ENCODE measurements around the gene SRGAP2B. TPM values are rescaled to one million over a fixed set of nuclear protein-coding genes. Genes with fewer than 3 reads are reported as not detected.
"Not testable (repeated sequence)": the region's sequence is repeated elsewhere in the genome, so short reads cannot be mapped to it uniquely, and the experiment has no call there.

The SRGAP2B gene
- total RNA-seq, 2 experiments from 2014 or later = 31.7 TPM

- H3K36me3 Mint-ChIP-seq; ATAC-seq (ENCODE audit: low read depth); DNase-seq; POLR2A ChIA-PET; H3K27me3 Mint-ChIP-seq; H3K4me1 Mint-ChIP-seq; H3K4me3 Mint-ChIP-seq; H3K27ac Mint-ChIP-seq; H3K9me3 Mint-ChIP-seq: not testable (repeated sequence)
Measured at GRCh38 chr1:144982802-144983525, 112.2 kb downstream of the SRGAP2B start.

GRCh38 chr1:144981157-144981556, 114.0 kb downstream of the SRGAP2B start:
- POLR2A ChIA-PET, H3K4me1 Mint-ChIP-seq, H3K36me3 Mint-ChIP-seq: not testable (repeated sequence)

GRCh38 chr1:144979960-144980595, 115.0 kb downstream of the SRGAP2B start:
- POLR2A ChIA-PET; ATAC-seq (ENCODE audit: low read depth); H3K4me1 Mint-ChIP-seq: not testable (repeated sequence)

More at GRCh38 chr1:144981157-144981556, 114.0 kb downstream of the SRGAP2B start:
- not testable (repeated sequence) for H3K27me3 Mint-ChIP-seq; ATAC-seq (ENCODE audit: low read depth); H3K4me3 Mint-ChIP-seq; DNase-seq; H3K9me3 Mint-ChIP-seq; H3K27ac Mint-ChIP-seq

GRCh38 chr1:144977856-144978255, 117.3 kb downstream of the SRGAP2B start:
- H3K9me3 Mint-ChIP-seq; POLR2A ChIA-PET; H3K4me3 Mint-ChIP-seq; H3K27me3 Mint-ChIP-seq; ATAC-seq (ENCODE audit: low read depth); DNase-seq; H3K36me3 Mint-ChIP-seq; H3K4me1 Mint-ChIP-seq; H3K27ac Mint-ChIP-seq: not testable (repeated sequence)

More at GRCh38 chr1:144979960-144980595, 115.0 kb downstream of the SRGAP2B start:
- not testable (repeated sequence) for H3K9me3 Mint-ChIP-seq, H3K4me3 Mint-ChIP-seq, H3K27ac Mint-ChIP-seq, DNase-seq, H3K27me3 Mint-ChIP-seq, H3K36me3 Mint-ChIP-seq

GRCh38 chr1:144971936-144972335, 123.2 kb downstream of the SRGAP2B start:
- H3K27me3 Mint-ChIP-seq; ATAC-seq (ENCODE audit: low read depth): not testable (repeated sequence)

GRCh38 chr1:144966488-144966887, 128.6 kb downstream of the SRGAP2B start:
- DNase-seq; H3K9me3 Mint-ChIP-seq; H3K36me3 Mint-ChIP-seq; H3K27ac Mint-ChIP-seq; H3K4me3 Mint-ChIP-seq; POLR2A ChIA-PET; ATAC-seq (ENCODE audit: low read depth); H3K27me3 Mint-ChIP-seq; H3K4me1 Mint-ChIP-seq: not testable (repeated sequence)

More at GRCh38 chr1:144971936-144972335, 123.2 kb downstream of the SRGAP2B start:
- H3K4me1 Mint-ChIP-seq, DNase-seq, H3K27ac Mint-ChIP-seq, H3K4me3 Mint-ChIP-seq, H3K9me3 Mint-ChIP-seq, POLR2A ChIA-PET, H3K36me3 Mint-ChIP-seq: not testable (repeated sequence)

GRCh38 chr1:144964765-144965164, 130.4 kb downstream of the SRGAP2B start:
- H3K4me3 Mint-ChIP-seq; H3K27me3 Mint-ChIP-seq; H3K4me1 Mint-ChIP-seq; H3K36me3 Mint-ChIP-seq; POLR2A ChIA-PET; H3K9me3 Mint-ChIP-seq; H3K27ac Mint-ChIP-seq; ATAC-seq (ENCODE audit: low read depth); DNase-seq: not testable (repeated sequence)

- H3K36me3 Mint-ChIP-seq; POLR2A ChIA-PET; H3K4me1 Mint-ChIP-seq; H3K27ac Mint-ChIP-seq; H3K27me3 Mint-ChIP-seq; H3K4me3 Mint-ChIP-seq; H3K9me3 Mint-ChIP-seq; ATAC-seq (ENCODE audit: low read depth); DNase-seq: not testable (repeated sequence)
Measured at GRCh38 chr1:144964186-144964585, 130.9 kb downstream of the SRGAP2B start.

- H3K36me3 Mint-ChIP-seq; ATAC-seq (ENCODE audit: low read depth); H3K27me3 Mint-ChIP-seq; POLR2A ChIA-PET; DNase-seq; H3K4me1 Mint-ChIP-seq; H3K9me3 Mint-ChIP-seq; H3K4me3 Mint-ChIP-seq; H3K27ac Mint-ChIP-seq: not testable (repeated sequence)
Measured at GRCh38 chr1:144963571-144963970, 131.6 kb downstream of the SRGAP2B start.

GRCh38 chr1:144961604-144962583, 133.2 kb downstream of the SRGAP2B start:
- H3K36me3 Mint-ChIP-seq; DNase-seq; H3K4me1 Mint-ChIP-seq; H3K4me3 Mint-ChIP-seq; POLR2A ChIA-PET; H3K9me3 Mint-ChIP-seq; H3K27me3 Mint-ChIP-seq; H3K27ac Mint-ChIP-seq; ATAC-seq (ENCODE audit: low read depth): not testable (repeated sequence)

GRCh38 chr1:144960929-144961488, 134.1 kb downstream of the SRGAP2B start:
- H3K36me3 Mint-ChIP-seq; H3K4me1 Mint-ChIP-seq; DNase-seq; ATAC-seq (ENCODE audit: low read depth); H3K4me3 Mint-ChIP-seq; H3K27ac Mint-ChIP-seq; POLR2A ChIA-PET; H3K9me3 Mint-ChIP-seq; H3K27me3 Mint-ChIP-seq: not testable (repeated sequence)

- not testable (repeated sequence) for H3K27ac Mint-ChIP-seq; ATAC-seq (ENCODE audit: low read depth)
Measured at GRCh38 chr1:144948390-144948789, 146.7 kb downstream of the SRGAP2B start.

GRCh38 chr1:144947495-144947894, 147.6 kb downstream of the SRGAP2B start:
- DNase-seq, H3K27me3 Mint-ChIP-seq, H3K27ac Mint-ChIP-seq, H3K4me3 Mint-ChIP-seq, H3K9me3 Mint-ChIP-seq, H3K36me3 Mint-ChIP-seq, POLR2A ChIA-PET, H3K4me1 Mint-ChIP-seq: not testable (repeated sequence)
- ATAC-seq (ENCODE audit: low read depth) = peak; percentile 83

More at GRCh38 chr1:144948390-144948789, 146.7 kb downstream of the SRGAP2B start:
- H3K4me3 Mint-ChIP-seq, H3K4me1 Mint-ChIP-seq, DNase-seq, H3K9me3 Mint-ChIP-seq, H3K36me3 Mint-ChIP-seq, POLR2A ChIA-PET, H3K27me3 Mint-ChIP-seq: not testable (repeated sequence)

All from activated naive CD8-positive, alpha-beta T cell treated with anti-CD3 and anti-CD28 coated beads, Interleukin-2, amount 10 ng/mL, durations not matched to agents 7 days and 5 days (primary cell).